K562 (cell line): ENCODE results near the gene CHRNE. TPM values are rescaled to one million over a fixed set of nuclear protein-coding genes. Genes with fewer than 3 reads are reported as not detected.
A peak's percentile ranks its signal among the peaks of the same experiment; 100 is the strongest.

Experiments
- ARHGAP35 ChIP-seq: fragments of 450-650 bp; IDR thresholded peaks from 2 replicates; pipeline ENCODE4 v1.6.1; 2018; ENCODE audit not compliant: partially characterized antibody
- DMBX1 ChIP-seq: fragments of 250-450 bp; sonication (Bioruptor Pico); IDR thresholded peaks from 2 replicates; pipeline ENCODE4 v1.8.0; 2022; ENCODE audit warnings: inconsistent platforms, mild to moderate bottlenecking, moderate library complexity, borderline replicate concordance
- ETS2 ChIP-seq: IDR thresholded peaks from 2 replicates; pipeline ENCODE4 v1.6.1; 2016; ENCODE audit warnings: borderline replicate concordance, missing genetic modification characterization, mild to moderate bottlenecking, moderate library complexity, missing compliant biosample characterization; ENCODE audit not compliant: poor library complexity, severe bottlenecking
- GABPA ChIP-seq: fragments of 200-800 bp; sonication (Bioruptor generic); conservative IDR thresholded peaks from 2 replicates; pipeline ENCODE4 v1.6.1; 2016; ENCODE audit warnings: low read depth, missing genetic modification characterization, missing compliant biosample characterization
- GATAD2B ChIP-seq: fragments of 450-650 bp; IDR thresholded peaks from 2 replicates; pipeline ENCODE4 v1.6.1; 2017; ENCODE audit warnings: mild to moderate bottlenecking, borderline replicate concordance
- MBD2 ChIP-seq: sonication (generic); IDR thresholded peaks from 2 replicates; pipeline ENCODE4 v1.6.1; 2016; ENCODE audit warnings: low read depth, borderline replicate concordance
- NEUROD1 ChIP-seq: fragments of 150-350 bp; IDR thresholded peaks from 2 replicates; pipeline ENCODE4 v1.6.1; 2014; ENCODE audit warnings: borderline replicate concordance, low read length, low read depth; ENCODE audit not compliant: partially characterized antibody
- POLR2AphosphoS5 ChIP-seq: IDR thresholded peaks from 2 replicates; pipeline ENCODE4 v1.6.1; 2011; ENCODE audit warnings: mild to moderate bottlenecking, low read depth, low read length, moderate library complexity; ENCODE audit not compliant: control insufficient read depth, insufficient read depth
- PTTG1 ChIP-seq: fragments of 450-650 bp; IDR thresholded peaks from 2 replicates; pipeline ENCODE4 v1.6.1; 2016; ENCODE audit warnings: low read depth, mild to moderate bottlenecking, missing genetic modification characterization, missing compliant biosample characterization
- TCF3 ChIP-seq: sonication (generic); formaldehyde crosslinking; IDR thresholded peaks from 2 replicates; pipeline ENCODE4 v1.4.0; 2020; ENCODE audit warnings: mild to moderate bottlenecking, missing genetic modification reagents
- TEAD2 ChIP-seq: fragments of 450-650 bp; IDR thresholded peaks from 2 replicates; pipeline ENCODE4 v1.6.1; 2016; ENCODE audit warnings: missing genetic modification characterization, control low read depth, missing compliant biosample characterization
- polyA plus RNA-seq, 8 experiments: library from polyadenylated mRNA; depleted of rRNA in 4 of 8; stranded (reverse) in 5 of 8; unstranded in 3 of 8; fragments of >200 nt; fragmentation: Nextera tagmentation in 2 of 8; fragmentation: Illumina TruSeq in 1 of 8; extraction: Ambion mirVana in 2 of 8; extraction: Trizol in 1 of 8; gene quantifications; 2 replicates each; pipeline versions ENCODE4 v1.2.1 to v1.2.3, GENCODE V29; 2011 to 2014; ENCODE audit warnings: inconsistent platforms in 1 of 8, missing spikeins in 1 of 8
- total RNA-seq, 7 experiments: library from RNA; depleted of rRNA in 6 of 7; stranded (reverse); fragments of >200 nt in 6 of 7; fragmentation: Illumina TruSeq in 2 of 7; extraction: Trizol in 2 of 7; gene quantifications; 2 replicates each; pipeline versions ENCODE4 v1.2.1 to v1.2.3, GENCODE V29; 2011 to 2021; ENCODE audit warnings: low replicate concordance in 1 of 7
- TF ChIP-seq, protein P1 (sequence below): sonication (generic); formaldehyde crosslinking; IDR thresholded peaks from 2 replicates; pipeline ENCODE4 v1.8.0; 2023; ENCODE audit warnings: missing genetic modification reagents, mild to moderate bottlenecking, borderline replicate concordance
- TF ChIP-seq, protein P2 (sequence below): sonication (generic); formaldehyde crosslinking; IDR thresholded peaks from 2 replicates; pipeline ENCODE4 v1.8.1; 2022; ENCODE audit warnings: missing genetic modification reagents
- TF ChIP-seq, protein P3 (sequence below): sonication (generic); formaldehyde crosslinking; IDR thresholded peaks from 2 replicates; pipeline ENCODE4 v1.8.0; 2022; ENCODE audit warnings: mild to moderate bottlenecking, low read depth, missing genetic modification reagents
- TF ChIP-seq, protein P4 (sequence below): fragments of 150-350 bp; IDR thresholded peaks from 2 replicates; pipeline ENCODE4 v1.6.1; 2014; ENCODE audit warnings: low read depth, mild to moderate bottlenecking, low read length, borderline replicate concordance

The CHRNE gene
- total and polyA plus RNA-seq, 9 of the 15 experiments (the other 6 are each of a cell fraction or from before 2014, with no cell fraction given): not detected

DNA sequence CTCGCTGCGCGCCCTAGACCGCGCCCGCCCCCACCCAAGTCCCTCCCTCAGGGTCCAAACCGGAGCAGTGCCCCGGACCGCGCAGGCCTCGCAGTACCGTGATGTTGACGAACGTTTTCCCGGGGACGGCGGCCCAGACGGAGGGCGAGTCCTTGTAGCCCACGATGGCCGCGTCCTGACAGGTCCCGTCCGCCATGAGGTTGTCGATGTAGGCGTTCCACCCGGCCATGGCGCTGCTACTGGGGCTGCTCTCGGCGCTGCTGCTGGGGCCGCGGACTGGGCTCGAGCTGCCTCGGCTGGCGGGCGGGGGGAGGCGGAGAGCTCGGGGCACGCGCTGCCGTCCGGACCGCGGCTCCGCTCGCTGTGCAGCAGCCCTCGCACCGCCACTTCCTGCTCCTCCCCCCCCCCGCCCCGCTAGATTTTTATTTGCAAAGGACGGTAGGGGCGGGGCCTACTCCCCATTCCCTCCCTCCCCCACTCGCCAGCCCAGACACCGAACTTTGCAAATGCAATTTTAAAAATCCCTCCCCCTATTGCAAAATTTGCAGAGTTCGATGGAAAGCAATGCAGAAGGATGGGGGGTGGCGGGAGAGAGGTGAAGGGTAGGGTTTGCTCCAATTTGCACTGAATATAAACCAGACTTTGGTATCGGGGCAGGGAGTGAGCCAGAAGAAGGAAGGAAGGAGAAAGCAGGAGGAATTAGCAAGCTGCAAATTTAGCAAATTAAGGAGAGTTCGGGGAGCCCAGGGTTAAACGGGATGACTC is 45.5 kb upstream of the CHRNE start, which contains the start of gene PFN1 (continued):
- TF ChIP-seq, protein P1, sequence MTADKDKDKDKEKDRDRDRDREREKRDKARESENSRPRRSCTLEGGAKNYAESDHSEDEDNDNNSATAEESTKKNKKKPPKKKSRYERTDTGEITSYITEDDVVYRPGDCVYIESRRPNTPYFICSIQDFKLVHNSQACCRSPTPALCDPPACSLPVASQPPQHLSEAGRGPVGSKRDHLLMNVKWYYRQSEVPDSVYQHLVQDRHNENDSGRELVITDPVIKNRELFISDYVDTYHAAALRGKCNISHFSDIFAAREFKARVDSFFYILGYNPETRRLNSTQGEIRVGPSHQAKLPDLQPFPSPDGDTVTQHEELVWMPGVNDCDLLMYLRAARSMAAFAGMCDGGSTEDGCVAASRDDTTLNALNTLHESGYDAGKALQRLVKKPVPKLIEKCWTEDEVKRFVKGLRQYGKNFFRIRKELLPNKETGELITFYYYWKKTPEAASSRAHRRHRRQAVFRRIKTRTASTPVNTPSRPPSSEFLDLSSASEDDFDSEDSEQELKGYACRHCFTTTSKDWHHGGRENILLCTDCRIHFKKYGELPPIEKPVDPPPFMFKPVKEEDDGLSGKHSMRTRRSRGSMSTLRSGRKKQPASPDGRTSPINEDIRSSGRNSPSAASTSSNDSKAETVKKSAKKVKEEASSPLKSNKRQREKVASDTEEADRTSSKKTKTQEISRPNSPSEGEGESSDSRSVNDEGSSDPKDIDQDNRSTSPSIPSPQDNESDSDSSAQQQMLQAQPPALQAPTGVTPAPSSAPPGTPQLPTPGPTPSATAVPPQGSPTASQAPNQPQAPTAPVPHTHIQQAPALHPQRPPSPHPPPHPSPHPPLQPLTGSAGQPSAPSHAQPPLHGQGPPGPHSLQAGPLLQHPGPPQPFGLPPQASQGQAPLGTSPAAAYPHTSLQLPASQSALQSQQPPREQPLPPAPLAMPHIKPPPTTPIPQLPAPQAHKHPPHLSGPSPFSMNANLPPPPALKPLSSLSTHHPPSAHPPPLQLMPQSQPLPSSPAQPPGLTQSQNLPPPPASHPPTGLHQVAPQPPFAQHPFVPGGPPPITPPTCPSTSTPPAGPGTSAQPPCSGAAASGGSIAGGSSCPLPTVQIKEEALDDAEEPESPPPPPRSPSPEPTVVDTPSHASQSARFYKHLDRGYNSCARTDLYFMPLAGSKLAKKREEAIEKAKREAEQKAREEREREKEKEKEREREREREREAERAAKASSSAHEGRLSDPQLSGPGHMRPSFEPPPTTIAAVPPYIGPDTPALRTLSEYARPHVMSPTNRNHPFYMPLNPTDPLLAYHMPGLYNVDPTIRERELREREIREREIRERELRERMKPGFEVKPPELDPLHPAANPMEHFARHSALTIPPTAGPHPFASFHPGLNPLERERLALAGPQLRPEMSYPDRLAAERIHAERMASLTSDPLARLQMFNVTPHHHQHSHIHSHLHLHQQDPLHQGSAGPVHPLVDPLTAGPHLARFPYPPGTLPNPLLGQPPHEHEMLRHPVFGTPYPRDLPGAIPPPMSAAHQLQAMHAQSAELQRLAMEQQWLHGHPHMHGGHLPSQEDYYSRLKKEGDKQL (CRISPR knock-in tag): no peak
- TF ChIP-seq NEUROD1: no peak
- no peak for TF ChIP-seq GATAD2B
- TF ChIP-seq TCF3 (CRISPR knock-in tag): no peak
- TF ChIP-seq DMBX1 (CRISPR knock-in tag): no peak
- peak; percentile 79 for TF ChIP-seq GABPA (tag)
- TF ChIP-seq ARHGAP35: no peak
- TF ChIP-seq ETS2 (tag): no peak
- TF ChIP-seq, protein P2, sequence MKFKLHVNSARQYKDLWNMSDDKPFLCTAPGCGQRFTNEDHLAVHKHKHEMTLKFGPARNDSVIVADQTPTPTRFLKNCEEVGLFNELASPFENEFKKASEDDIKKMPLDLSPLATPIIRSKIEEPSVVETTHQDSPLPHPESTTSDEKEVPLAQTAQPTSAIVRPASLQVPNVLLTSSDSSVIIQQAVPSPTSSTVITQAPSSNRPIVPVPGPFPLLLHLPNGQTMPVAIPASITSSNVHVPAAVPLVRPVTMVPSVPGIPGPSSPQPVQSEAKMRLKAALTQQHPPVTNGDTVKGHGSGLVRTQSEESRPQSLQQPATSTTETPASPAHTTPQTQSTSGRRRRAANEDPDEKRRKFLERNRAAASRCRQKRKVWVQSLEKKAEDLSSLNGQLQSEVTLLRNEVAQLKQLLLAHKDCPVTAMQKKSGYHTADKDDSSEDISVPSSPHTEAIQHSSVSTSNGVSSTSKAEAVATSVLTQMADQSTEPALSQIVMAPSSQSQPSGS (CRISPR knock-in tag): no peak
- peak; percentile 50; the same call in 1 of the 2 replicates for TF ChIP-seq MBD2
- TF ChIP-seq TEAD2 (tag): no peak
- TF ChIP-seq, protein P3, sequence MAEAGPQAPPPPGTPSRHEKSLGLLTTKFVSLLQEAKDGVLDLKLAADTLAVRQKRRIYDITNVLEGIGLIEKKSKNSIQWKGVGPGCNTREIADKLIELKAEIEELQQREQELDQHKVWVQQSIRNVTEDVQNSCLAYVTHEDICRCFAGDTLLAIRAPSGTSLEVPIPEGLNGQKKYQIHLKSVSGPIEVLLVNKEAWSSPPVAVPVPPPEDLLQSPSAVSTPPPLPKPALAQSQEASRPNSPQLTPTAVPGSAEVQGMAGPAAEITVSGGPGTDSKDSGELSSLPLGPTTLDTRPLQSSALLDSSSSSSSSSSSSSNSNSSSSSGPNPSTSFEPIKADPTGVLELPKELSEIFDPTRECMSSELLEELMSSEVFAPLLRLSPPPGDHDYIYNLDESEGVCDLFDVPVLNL: no peak
- TF ChIP-seq POLR2AphosphoS5: peak; percentile 44
- TF ChIP-seq, protein P4, sequence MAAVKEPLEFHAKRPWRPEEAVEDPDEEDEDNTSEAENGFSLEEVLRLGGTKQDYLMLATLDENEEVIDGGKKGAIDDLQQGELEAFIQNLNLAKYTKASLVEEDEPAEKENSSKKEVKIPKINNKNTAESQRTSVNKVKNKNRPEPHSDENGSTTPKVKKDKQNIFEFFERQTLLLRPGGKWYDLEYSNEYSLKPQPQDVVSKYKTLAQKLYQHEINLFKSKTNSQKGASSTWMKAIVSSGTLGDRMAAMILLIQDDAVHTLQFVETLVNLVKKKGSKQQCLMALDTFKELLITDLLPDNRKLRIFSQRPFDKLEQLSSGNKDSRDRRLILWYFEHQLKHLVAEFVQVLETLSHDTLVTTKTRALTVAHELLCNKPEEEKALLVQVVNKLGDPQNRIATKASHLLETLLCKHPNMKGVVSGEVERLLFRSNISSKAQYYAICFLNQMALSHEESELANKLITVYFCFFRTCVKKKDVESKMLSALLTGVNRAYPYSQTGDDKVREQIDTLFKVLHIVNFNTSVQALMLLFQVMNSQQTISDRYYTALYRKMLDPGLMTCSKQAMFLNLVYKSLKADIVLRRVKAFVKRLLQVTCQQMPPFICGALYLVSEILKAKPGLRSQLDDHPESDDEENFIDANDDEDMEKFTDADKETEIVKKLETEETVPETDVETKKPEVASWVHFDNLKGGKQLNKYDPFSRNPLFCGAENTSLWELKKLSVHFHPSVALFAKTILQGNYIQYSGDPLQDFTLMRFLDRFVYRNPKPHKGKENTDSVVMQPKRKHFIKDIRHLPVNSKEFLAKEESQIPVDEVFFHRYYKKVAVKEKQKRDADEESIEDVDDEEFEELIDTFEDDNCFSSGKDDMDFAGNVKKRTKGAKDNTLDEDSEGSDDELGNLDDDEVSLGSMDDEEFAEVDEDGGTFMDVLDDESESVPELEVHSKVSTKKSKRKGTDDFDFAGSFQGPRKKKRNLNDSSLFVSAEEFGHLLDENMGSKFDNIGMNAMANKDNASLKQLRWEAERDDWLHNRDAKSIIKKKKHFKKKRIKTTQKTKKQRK: no peak
- TF ChIP-seq PTTG1 (tag): no peak
